Activated naive CD4-positive, alpha-beta T cell treated with anti-CD3 and anti-CD28 coated beads for 36 hours (primary cell): ENCODE data around the gene RHOB. TPM values are rescaled to one million over a fixed set of nuclear protein-coding genes. Genes with fewer than 3 reads are reported as not detected.

ENCODE experiments used
- CTCF ChIA-PET: fragments of 350-600 bp; sonication (Branson Sonifier 250); formaldehyde crosslinking; loops from one replicate; lab custom pipeline; 2021; ENCODE audit warnings: antibody characterized with exemption; lab: Charles Lee
- DNase-seq: peaks from one replicate; pipeline ENCODE4 v3.0.0-alpha.2; 2020
- H3K27ac Mint-ChIP-seq: one replicate; pipeline ENCODE4 v1.8.0; 2021; ENCODE audit warnings: mild to moderate bottlenecking, mixed read lengths
- H3K27me3 Mint-ChIP-seq: one replicate; pipeline ENCODE4 v1.8.0; 2021; ENCODE audit warnings: low read depth, mixed read lengths
- H3K36me3 Mint-ChIP-seq: one replicate; pipeline ENCODE4 v1.8.0; 2021; ENCODE audit warnings: low read depth, mixed read lengths
- H3K4me1 Mint-ChIP-seq: one replicate; pipeline ENCODE4 v1.8.0; 2021; ENCODE audit warnings: low read depth, mixed read lengths
- H3K4me3 Mint-ChIP-seq: one replicate; pipeline ENCODE4 v1.8.0; 2021; ENCODE audit warnings: mild to moderate bottlenecking, moderate library complexity, mixed read lengths
- H3K9me3 Mint-ChIP-seq: one replicate; pipeline ENCODE4 v1.8.0; 2021; ENCODE audit warnings: mixed read lengths
- intact Hi-C: fragments of 100-400 bp; cut with micrococcal nuclease; formaldehyde crosslinking; loops from one replicate; pipeline ENCODE4 v1.15.1; 2023
- total RNA-seq, 2 experiments: library from RNA; stranded (reverse); gene quantifications; one replicate each; pipeline ENCODE4 v1.2.3, GENCODE V29; 2021

The RHOB gene
- total RNA-seq, 2 experiments from 2014 or later = 1.8 to 2.0 TPM

GRCh38 chr2:20474757-20475566, 28.1 kb downstream of the RHOB start:
- CTCF ChIA-PET = interaction anchor here (1.6 kb wide), 1 partner anchor 64 kb away, joined by 3 read pairs; no protein-coding TSS in a partner anchor
- Mint-ChIP-seq H3K27ac (no peak overlapping the region), H3K4me3 (no peak overlapping the region), H3K9me3 (no peaks in the 10 kb centered on the region), H3K27me3 (no peaks in the 10 kb centered on the region), H3K4me1 (no peaks in the 10 kb centered on the region), H3K36me3 (no peaks in the 10 kb centered on the region)
- DNase-seq = no peak
- intact Hi-C loops = no loop called here

- Mint-ChIP-seq H3K9me3 (no peaks in the 10 kb centered on the region), H3K27ac (no peak overlapping the region), H3K4me1 (no peaks in the 10 kb centered on the region), H3K36me3 (no peaks in the 10 kb centered on the region), H3K27me3 (no peaks in the 10 kb centered on the region), H3K4me3 (no peak overlapping the region)
- CTCF ChIA-PET = no interaction called here
- DNase-seq = no peak
- intact Hi-C loops = no loop called here
Observed at GRCh38 chr2:20475567-20475952, 28.7 kb downstream of the RHOB start.

- CTCF ChIA-PET = interaction anchor here (1.0 kb wide), 1 partner anchor 164 kb away, joined by 4 read pairs; no protein-coding TSS in a partner anchor
- Mint-ChIP-seq H3K9me3 (no peaks in the 10 kb centered on the region), H3K27ac (no peak overlapping the region), H3K4me1 (no peaks in the 10 kb centered on the region), H3K4me3 (no peak overlapping the region), H3K36me3 (no peaks in the 10 kb centered on the region), H3K27me3 (no peaks in the 10 kb centered on the region)
- DNase-seq = no peak
- intact Hi-C loops = no loop called here
Observed at GRCh38 chr2:20476481-20476880, 29.6 kb downstream of the RHOB start.

- Mint-ChIP-seq H3K27ac (no peak overlapping the region), H3K4me1 (no peaks in the 10 kb centered on the region), H3K27me3 (no peaks in the 10 kb centered on the region), H3K4me3 (no peak overlapping the region), H3K36me3 (no peaks in the 10 kb centered on the region), H3K9me3 (no peaks in the 10 kb centered on the region)
- no peak for DNase-seq
- intact Hi-C loops = no loop called here
- CTCF ChIA-PET = interaction anchor here (1.0 kb wide), 1 partner anchor 163 kb away, joined by 4 read pairs; no protein-coding TSS in a partner anchor
Observed at GRCh38 chr2:20476950-20477349, 30.1 kb downstream of the RHOB start.

- CTCF ChIA-PET = no interaction called here
- no peak overlapping the region for H3K4me3 Mint-ChIP-seq
- no peak overlapping the region for H3K27ac Mint-ChIP-seq
- H3K9me3 Mint-ChIP-seq = no peaks in the 10 kb centered on the region
- no peaks in the 10 kb centered on the region for H3K4me1 Mint-ChIP-seq
- intact Hi-C loops = no loop called here
- no peaks in the 10 kb centered on the region for H3K36me3 Mint-ChIP-seq
- no peak for DNase-seq
- H3K27me3 Mint-ChIP-seq = no peaks in the 10 kb centered on the region
Observed at GRCh38 chr2:20478961-20479360, 32.1 kb downstream of the RHOB start.

GRCh38 chr2:20479835-20480234, 33.0 kb downstream of the RHOB start:
- H3K27ac Mint-ChIP-seq = no peak overlapping the region
- no peaks in the 10 kb centered on the region for H3K27me3 Mint-ChIP-seq
- H3K4me1 Mint-ChIP-seq = no peaks in the 10 kb centered on the region
- DNase-seq = no peak
- no peaks in the 10 kb centered on the region for H3K36me3 Mint-ChIP-seq
- intact Hi-C loops = no loop called here
- H3K4me3 Mint-ChIP-seq = no peak overlapping the region
- no peaks in the 10 kb centered on the region for H3K9me3 Mint-ChIP-seq
- CTCF ChIA-PET = no interaction called here

- Mint-ChIP-seq H3K4me3 (no peak overlapping the region), H3K27ac (no peak overlapping the region), H3K36me3 (no peaks in the 10 kb centered on the region), H3K4me1 (no peaks in the 10 kb centered on the region), H3K9me3 (no peaks in the 10 kb centered on the region), H3K27me3 (no peaks in the 10 kb centered on the region)
- intact Hi-C loops = no loop called here
- CTCF ChIA-PET = no interaction called here
- no peak for DNase-seq
Observed at GRCh38 chr2:20480913-20481312, 34.0 kb downstream of the RHOB start.

GRCh38 chr2:20481798-20482405, 35.0 kb downstream of the RHOB start:
- no peaks in the 10 kb centered on the region for H3K4me1 Mint-ChIP-seq
- H3K36me3 Mint-ChIP-seq = no peaks in the 10 kb centered on the region
- H3K4me3 Mint-ChIP-seq = no peak overlapping the region
- no peak for DNase-seq
- H3K27ac Mint-ChIP-seq = no peak overlapping the region
- intact Hi-C loops = no loop called here
- no peaks in the 10 kb centered on the region for H3K9me3 Mint-ChIP-seq
- no peaks in the 10 kb centered on the region for H3K27me3 Mint-ChIP-seq
- CTCF ChIA-PET = no interaction called here

GRCh38 chr2:20482725-20483124, 35.9 kb downstream of the RHOB start:
- CTCF ChIA-PET = no interaction called here
- no peaks in the 10 kb centered on the region for H3K4me1 Mint-ChIP-seq
- no peak overlapping the region for H3K4me3 Mint-ChIP-seq
- H3K27ac Mint-ChIP-seq = no peak overlapping the region
- DNase-seq = no peak
- no peaks in the 10 kb centered on the region for H3K36me3 Mint-ChIP-seq
- H3K27me3 Mint-ChIP-seq = no peaks in the 10 kb centered on the region
- H3K9me3 Mint-ChIP-seq = no peaks in the 10 kb centered on the region
- intact Hi-C loops = no loop called here

GRCh38 chr2:20483194-20483895, 36.5 kb downstream of the RHOB start:
- Mint-ChIP-seq H3K36me3 (no peaks in the 10 kb centered on the region), H3K4me1 (no peaks in the 10 kb centered on the region), H3K27ac (no peak overlapping the region), H3K4me3 (no peak overlapping the region), H3K27me3 (no peaks in the 10 kb centered on the region), H3K9me3 (no peaks in the 10 kb centered on the region)
- intact Hi-C loops = no loop called here
- CTCF ChIA-PET = no interaction called here
- DNase-seq = no peak

- H3K27ac Mint-ChIP-seq = no peak overlapping the region
- H3K4me3 Mint-ChIP-seq = no peak overlapping the region
- intact Hi-C loops = no loop called here
- CTCF ChIA-PET = no interaction called here
- no peaks in the 10 kb centered on the region for H3K36me3 Mint-ChIP-seq
- H3K9me3 Mint-ChIP-seq = no peaks in the 10 kb centered on the region
- H3K27me3 Mint-ChIP-seq = no peaks in the 10 kb centered on the region
- DNase-seq = no peak
- no peaks in the 10 kb centered on the region for H3K4me1 Mint-ChIP-seq
Observed at GRCh38 chr2:20484034-20484617, 37.3 kb downstream of the RHOB start.

GRCh38 chr2:20484810-20485611, 38.1 kb downstream of the RHOB start:
- no peaks in the 10 kb centered on the region for H3K36me3 Mint-ChIP-seq
- H3K27ac Mint-ChIP-seq = no peak overlapping the region
- H3K4me1 Mint-ChIP-seq = no peaks in the 10 kb centered on the region
- no peak overlapping the region for H3K4me3 Mint-ChIP-seq
- CTCF ChIA-PET = interaction anchor here (1.1 kb wide), 1 partner anchor 10 kb away, joined by 4 read pairs; no protein-coding TSS in a partner anchor
- no peaks in the 10 kb centered on the region for H3K9me3 Mint-ChIP-seq
- H3K27me3 Mint-ChIP-seq = no peaks in the 10 kb centered on the region
- intact Hi-C loops = no loop called here
- DNase-seq = no peak
